ENCODE results near the gene KLHDC2. TPM values are rescaled to one million over a fixed set of nuclear protein-coding genes. Genes with fewer than 3 reads are reported as not detected.

KLHDC2 gene
- total RNA-seq, 2 experiments from 2014 or later = 53.7 to 68.0 TPM

DNA sequence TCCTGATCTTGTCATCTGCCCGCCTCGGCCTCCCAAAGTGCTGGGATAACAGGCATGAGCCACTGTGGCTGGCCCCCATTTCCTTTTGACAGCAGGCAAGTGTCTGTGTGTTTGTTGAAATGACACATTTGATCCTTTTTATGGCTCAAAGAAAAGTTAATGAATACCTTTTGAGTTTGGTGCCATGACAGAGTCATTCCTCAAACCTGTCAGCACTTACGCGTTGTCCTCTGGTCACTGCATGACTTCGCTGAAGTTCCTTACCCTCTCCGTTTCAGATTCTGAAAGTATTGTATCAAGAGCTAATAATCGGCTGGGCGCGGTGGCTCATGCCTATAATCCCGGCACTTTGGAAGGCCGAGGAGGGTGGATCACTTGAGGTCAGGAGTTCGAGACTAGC is 52.2 kb downstream of the KLHDC2 start:
- Histone ChIP-seq H3K9me2 (ENCODE audit: insufficient read depth, low read length) (no peaks in the 10 kb centered on the region), H3K36me3 (ENCODE audit: insufficient read depth, low read length) (peaks cover 83% of the 10 kb centered on the region), H4K20me1 (ENCODE audit: insufficient read depth, low read length) (no peaks in the 10 kb centered on the region), H3K4me2 (ENCODE audit: low read length) (no peak overlapping the region), H3K4me3 (ENCODE audit: low read depth, low read length, poor library complexity, severe bottlenecking) (no peak overlapping the region), H2AFZ (ENCODE audit: low read length) (no peak overlapping the region), H3K9me3 (ENCODE audit: low read length) (peaks cover 13% of the 10 kb centered on the region), H3K79me2 (ENCODE audit: insufficient read depth, low read depth, low read length) (no peaks in the 10 kb centered on the region), H3K4me1 (ENCODE audit: insufficient read depth, low read length, poor library complexity, severe bottlenecking) (no peaks in the 10 kb centered on the region), H3K27ac (ENCODE audit: low read depth, low read length, poor library complexity, severe bottlenecking) (no peak overlapping the region)
- CTCF ChIA-PET (ENCODE audit: unreplicated experiment) = no interaction called here
- intact Hi-C loops (cut with micrococcal nuclease; ENCODE audit: unreplicated experiment) = no loop called here
- no TSS peak for BruUV-seq (replicated peaks)
- DNase-seq (ENCODE audit: low spot score) = no peak
- TF ChIP-seq CTCF (conservative IDR thresholded peaks at IDR 0.05; ENCODE audit: low read length) = no peak
- TF ChIP-seq EZH2phosphoT487 (IDR thresholded peaks at IDR 0.05; ENCODE audit: borderline replicate concordance, low read depth, low read length) = no peak
- POLR2A ChIA-PET = interaction anchor here (0.6 kb wide), 1 partner anchor 112 kb away, joined by 4 read pairs; no protein-coding TSS in a partner anchor

- no peak for TF ChIP-seq EZH2phosphoT487 (IDR thresholded peaks at IDR 0.05; ENCODE audit: borderline replicate concordance, low read depth, low read length)
- no peak for TF ChIP-seq CTCF (conservative IDR thresholded peaks at IDR 0.05; ENCODE audit: low read length)
- Histone ChIP-seq H3K4me3 (ENCODE audit: low read depth, low read length, poor library complexity, severe bottlenecking) (no peak overlapping the region), H3K4me2 (ENCODE audit: low read length) (no peak overlapping the region), H3K9me2 (ENCODE audit: insufficient read depth, low read length) (no peaks in the 10 kb centered on the region), H4K20me1 (ENCODE audit: insufficient read depth, low read length) (no peaks in the 10 kb centered on the region), H3K27ac (ENCODE audit: low read depth, low read length, poor library complexity, severe bottlenecking) (no peak overlapping the region), H3K4me1 (ENCODE audit: insufficient read depth, low read length, poor library complexity, severe bottlenecking) (no peaks in the 10 kb centered on the region), H3K9me3 (ENCODE audit: low read length) (0 out of 2 replicates have a peak, but pooled peaks cover 2% of the 10 kb centered on the region), H3K36me3 (ENCODE audit: insufficient read depth, low read length) (peaks cover 98% of the 10 kb centered on the region), H2AFZ (ENCODE audit: low read length) (no peak overlapping the region), H3K79me2 (ENCODE audit: insufficient read depth, low read depth, low read length) (no peaks in the 10 kb centered on the region)
- CTCF ChIA-PET (ENCODE audit: unreplicated experiment) = no interaction called here
- POLR2A ChIA-PET = interaction anchor here (0.6 to 1.6 kb wide), 2 partner anchors 194 to 271 kb away, joined by 3 to 5 read pairs; partner anchors contain the start of gene DNAAF2
- no peak for DNase-seq (ENCODE audit: low spot score)
- intact Hi-C loops (cut with micrococcal nuclease; ENCODE audit: unreplicated experiment) = no loop called here
- BruUV-seq (replicated peaks) = no TSS peak
Observed at GRCh38 chr14:49828640-49829039, 60.7 kb downstream of the KLHDC2 start.

Other genes starting within 250 kb of the KLHDC2 start
- gene RPS29, start 181.8 kb upstream of the KLHDC2 start, total RNA-seq (2014; rRNA removed; shearing (Covaris generic)) = 3,800 and 6,504 TPM in 2 replicates
- gene RPS29, start 181.8 kb upstream of the KLHDC2 start, total RNA-seq (2022) = 2,010 and 2,518 TPM in 2 replicates
- 83.4 and 89.8 TPM in 2 replicates for gene LRR1, start 169.2 kb upstream of the KLHDC2 start, total RNA-seq (2014; rRNA removed; shearing (Covaris generic))
- gene LRR1, start 169.2 kb upstream of the KLHDC2 start, total RNA-seq (2022) = 73.0 and 80.3 TPM in 2 replicates
- gene RPL36AL, start 147.5 kb upstream of the KLHDC2 start, total RNA-seq (2014; rRNA removed; shearing (Covaris generic)) = 257 and 441 TPM in 2 replicates
- gene RPL36AL, start 147.5 kb upstream of the KLHDC2 start, total RNA-seq (2022) = 306 and 313 TPM in 2 replicates
- 79.3 and 83.5 TPM in 2 replicates for gene MGAT2, start 147.4 kb upstream of the KLHDC2 start, total RNA-seq (2014; rRNA removed; shearing (Covaris generic))
- 70.0 and 71.7 TPM in 2 replicates for gene MGAT2, start 147.4 kb upstream of the KLHDC2 start, total RNA-seq (2022)
- 14.7 and 17.2 TPM in 2 replicates for gene DNAAF2, start 132.9 kb upstream of the KLHDC2 start, total RNA-seq (2014; rRNA removed; shearing (Covaris generic))
- gene DNAAF2, start 132.9 kb upstream of the KLHDC2 start, total RNA-seq (2022) = 9.7 and 11.6 TPM in 2 replicates
- 26.3 and 28.6 TPM in 2 replicates for gene POLE2, start 79.9 kb upstream of the KLHDC2 start, total RNA-seq (2014; rRNA removed; shearing (Covaris generic))
- gene POLE2, start 79.9 kb upstream of the KLHDC2 start, total RNA-seq (2022) = 30.3 and 36.8 TPM in 2 replicates
- 0.25 and 0.26 TPM in 2 replicates for gene KLHDC1, start 75.0 kb upstream of the KLHDC2 start, total RNA-seq (2014; rRNA removed; shearing (Covaris generic))
- 0.37 TPM in 1 of 2 replicates, not detected in the other for gene KLHDC1, start 75.0 kb upstream of the KLHDC2 start, total RNA-seq (2022)
- gene NEMF, start 84.6 kb downstream of the KLHDC2 start, total RNA-seq (2014; rRNA removed; shearing (Covaris generic)) = 63.2 and 71.3 TPM in 2 replicates
- gene NEMF, start 84.6 kb downstream of the KLHDC2 start, total RNA-seq (2022) = 67.5 and 79.4 TPM in 2 replicates
- gene ARF6, start 124.9 kb downstream of the KLHDC2 start, total RNA-seq (2014; rRNA removed; shearing (Covaris generic)) = 47.6 and 51.0 TPM in 2 replicates
- gene ARF6, start 124.9 kb downstream of the KLHDC2 start, total RNA-seq (2022) = 69.1 and 73.0 TPM in 2 replicates

All from OCI-LY7 (cell line).